ENCODE data around the gene SLC16A9. TPM values are rescaled to one million over a fixed set of nuclear protein-coding genes. Genes with fewer than 3 reads are reported as not detected.

The SLC16A9 gene
- total RNA-seq, 1 experiment from 2014 or later, result 5.9 TPM

DNA sequence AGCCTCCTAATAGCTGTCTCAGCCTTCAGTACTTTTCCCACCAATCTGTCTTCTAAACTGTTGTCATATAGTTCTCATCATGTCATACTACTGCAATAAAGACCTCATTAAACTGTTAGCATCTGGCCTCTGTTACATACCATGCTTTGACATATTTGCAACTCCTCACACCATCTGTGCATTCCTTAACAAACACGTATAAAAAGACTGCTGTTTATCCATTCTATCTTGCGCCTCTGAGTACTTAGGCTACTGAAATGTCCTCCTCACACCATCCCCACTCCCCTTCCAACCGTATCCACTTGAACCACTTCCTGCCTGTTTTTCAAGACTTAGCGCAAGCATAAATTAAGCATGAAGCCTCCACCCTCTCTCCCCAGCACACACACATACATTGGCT, 41.6 kb downstream of the SLC16A9 start:
- BruUV-seq (replicated peaks), result no TSS peak
- ChIA-PET CTCF (no interaction called here), POLR2A (no interaction called here), RAD21 (ENCODE audit: low non-redundant PET in 1 of 2, low total read pairs in 2 of 2, uncharacterized antibody in 2 of 2, unreplicated experiment in 2 of 2) (no interaction called here)
- Histone ChIP-seq H3K4me2 (ENCODE audit: low read length) (no peak overlapping the region), H3K9me2 (ENCODE audit: insufficient read depth) (no peaks in the 10 kb centered on the region), H3K9me3 (ENCODE audit: control insufficient read depth in 1 of 2, insufficient read depth in 1 of 2, low read depth in 1 of 2, low read length in 2 of 2) (no peaks in the 10 kb centered on the region), H3K27me3 (ENCODE audit: insufficient read depth, low read length) (no peaks in the 10 kb centered on the region), H3K9ac (ENCODE audit: low read length) (no peak overlapping the region), H3K27ac (ENCODE audit: low read depth, low read length) (no peak overlapping the region), H3K4me3 (replicated peaks in 1 of 2; ENCODE audit: low read depth in 1 of 2, low read length in 2 of 2) (no peak overlapping the region), H3K36me3 (ENCODE audit: control insufficient read depth in 1 of 2, insufficient read depth in 2 of 2, low read length in 2 of 2) (no peaks in the 10 kb centered on the region), H3K4me1 (ENCODE audit: control insufficient read depth in 1 of 2, insufficient read depth in 2 of 2, low read length in 2 of 2) (no peaks in the 10 kb centered on the region), H4K20me1 (ENCODE audit: insufficient read depth) (no peaks in the 10 kb centered on the region), H3K79me2 (ENCODE audit: insufficient read depth, low read length) (no peaks in the 10 kb centered on the region), H2AFZ (ENCODE audit: low read depth, low read length, poor library complexity, severe bottlenecking) (no peak overlapping the region)
- DNase-seq (ENCODE audit: low read depth, low spot score) (no peak), ATAC-seq (no peak)
- intact Hi-C loops (cut with micrococcal nuclease), result no loop called here
- TF ChIP-seq ZNF274 (IDR thresholded peaks at IDR 0.05; ENCODE audit: low read depth, low read length), result no peak
- TF ChIP-seq CBX3 (IDR thresholded peaks at IDR 0.05; ENCODE audit: low read depth), result no peak
- TF ChIP-seq POLR2AphosphoS5 (IDR thresholded peaks at IDR 0.05; ENCODE audit: low read depth, low read length), result no peak
- no peak for TF ChIP-seq EGR1 (IDR thresholded peaks at IDR 0.05; ENCODE audit: low read depth)
- no peak for TF ChIP-seq REST (IDR thresholded peaks at IDR 0.05; ENCODE audit: low read depth)
- TF ChIP-seq ZBTB33 (IDR thresholded peaks at IDR 0.05; ENCODE audit: extremely low read depth, insufficient replicate concordance, low read length), result no peak
- TF ChIP-seq SIN3A (IDR thresholded peaks at IDR 0.05; ENCODE audit: low read depth), result no peak
- TF ChIP-seq RAD21 (IDR thresholded peaks at IDR 0.05; ENCODE audit: low read depth), result no peak
- no peak for TF ChIP-seq EZH2 (IDR thresholded peaks at IDR 0.05)
- TF ChIP-seq JUND (IDR thresholded peaks at IDR 0.05), result no peak
- TF ChIP-seq EZH2phosphoT487 (IDR thresholded peaks at IDR 0.05; ENCODE audit: borderline replicate concordance), result no peak
- no peak for TF ChIP-seq POLR2A (IDR thresholded peaks at IDR 0.05; ENCODE audit: borderline replicate concordance, extremely low read depth, insufficient read depth, insufficient read length)
- TF ChIP-seq, protein P1, sequence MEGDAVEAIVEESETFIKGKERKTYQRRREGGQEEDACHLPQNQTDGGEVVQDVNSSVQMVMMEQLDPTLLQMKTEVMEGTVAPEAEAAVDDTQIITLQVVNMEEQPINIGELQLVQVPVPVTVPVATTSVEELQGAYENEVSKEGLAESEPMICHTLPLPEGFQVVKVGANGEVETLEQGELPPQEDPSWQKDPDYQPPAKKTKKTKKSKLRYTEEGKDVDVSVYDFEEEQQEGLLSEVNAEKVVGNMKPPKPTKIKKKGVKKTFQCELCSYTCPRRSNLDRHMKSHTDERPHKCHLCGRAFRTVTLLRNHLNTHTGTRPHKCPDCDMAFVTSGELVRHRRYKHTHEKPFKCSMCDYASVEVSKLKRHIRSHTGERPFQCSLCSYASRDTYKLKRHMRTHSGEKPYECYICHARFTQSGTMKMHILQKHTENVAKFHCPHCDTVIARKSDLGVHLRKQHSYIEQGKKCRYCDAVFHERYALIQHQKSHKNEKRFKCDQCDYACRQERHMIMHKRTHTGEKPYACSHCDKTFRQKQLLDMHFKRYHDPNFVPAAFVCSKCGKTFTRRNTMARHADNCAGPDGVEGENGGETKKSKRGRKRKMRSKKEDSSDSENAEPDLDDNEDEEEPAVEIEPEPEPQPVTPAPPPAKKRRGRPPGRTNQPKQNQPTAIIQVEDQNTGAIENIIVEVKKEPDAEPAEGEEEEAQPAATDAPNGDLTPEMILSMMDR (IDR thresholded peaks at IDR 0.05 in 2 of 3, conservative IDR thresholded peaks at IDR 0.05 in 1 of 3; ENCODE audit: borderline replicate concordance in 1 of 3, insufficient read depth in 1 of 3, low read depth in 2 of 3, low read length in 2 of 3), result no peak
- no peak for TF ChIP-seq TCF7L2 (IDR thresholded peaks at IDR 0.05; ENCODE audit: borderline replicate concordance, extremely low read depth, insufficient read depth, insufficient read length)
- no peak for TF ChIP-seq YY1 (IDR thresholded peaks at IDR 0.05; ENCODE audit: extremely low read depth, insufficient replicate concordance, low read depth, low read length)
- TF ChIP-seq ATF3 (IDR thresholded peaks at IDR 0.05), result no peak
- TF ChIP-seq MAX (IDR thresholded peaks at IDR 0.05), result no peak
